Stomach smooth muscle (tissue), 2 donors: ENCODE results near the gene P2RY13.

Experiments used
- H3K27ac ChIP-seq: one replicate; pipeline ENCODE4 v1.7.0; 2013; ENCODE audit warnings: mild to moderate bottlenecking, low read length, inconsistent platforms
- H3K27me3 ChIP-seq, 2 donors: one replicate each; pipeline ENCODE4 v1.7.0; 2013; ENCODE audit warnings: low read length in 2 of 2; ENCODE audit not compliant: insufficient read depth in 2 of 2, control insufficient read depth in 1 of 2
- H3K36me3 ChIP-seq, 2 donors: one replicate each; pipeline ENCODE4 v1.7.0; 2013; ENCODE audit warnings: low read length in 2 of 2; ENCODE audit not compliant: control insufficient read depth in 2 of 2, insufficient read depth in 2 of 2
- H3K4me1 ChIP-seq: one replicate; pipeline ENCODE4 v1.7.0; 2013; ENCODE audit warnings: low read length; ENCODE audit not compliant: control insufficient read depth, insufficient read depth
- H3K4me3 ChIP-seq, 2 donors: one replicate each; pipeline ENCODE4 v1.7.0; 2013; ENCODE audit warnings: low read length in 2 of 2
- H3K9ac ChIP-seq, 2 donors: one replicate each; pipeline ENCODE4 v1.7.0; 2013; ENCODE audit warnings: low read length in 2 of 2, mild to moderate bottlenecking in 1 of 2
- H3K9me3 ChIP-seq, 2 donors: one replicate each; pipeline ENCODE4 v1.7.0; 2013; ENCODE audit warnings: low read length in 2 of 2; ENCODE audit not compliant: control insufficient read depth in 2 of 2
- donor health status: healthy.
- donor health status: Pancreatic carcinoma.

P2RY13 gene

GRCh38 chr3:151307583-151308488 is 21.5 kb downstream of the P2RY13 start:
- Histone ChIP-seq H3K27ac (no peak overlapping the region), H3K36me3 (no peaks in the 10 kb centered on the region), H3K9me3 (no peaks in the 10 kb centered on the region), H3K27me3 (no peaks in the 10 kb centered on the region), H3K4me3 (no peak overlapping the region), H3K4me1 (no peaks in the 10 kb centered on the region), H3K9ac (no peak overlapping the region)

GRCh38 chr3:151307131-151307530 is 22.2 kb downstream of the P2RY13 start:
- no peaks in the 10 kb centered on the region for H3K36me3 ChIP-seq
- H3K4me3 ChIP-seq, result no peak overlapping the region
- H3K4me1 ChIP-seq, result no peaks in the 10 kb centered on the region
- H3K9me3 ChIP-seq, result no peaks in the 10 kb centered on the region
- H3K27ac ChIP-seq, result no peak overlapping the region
- H3K9ac ChIP-seq, result no peak overlapping the region
- no peaks in the 10 kb centered on the region for H3K27me3 ChIP-seq

DNA sequence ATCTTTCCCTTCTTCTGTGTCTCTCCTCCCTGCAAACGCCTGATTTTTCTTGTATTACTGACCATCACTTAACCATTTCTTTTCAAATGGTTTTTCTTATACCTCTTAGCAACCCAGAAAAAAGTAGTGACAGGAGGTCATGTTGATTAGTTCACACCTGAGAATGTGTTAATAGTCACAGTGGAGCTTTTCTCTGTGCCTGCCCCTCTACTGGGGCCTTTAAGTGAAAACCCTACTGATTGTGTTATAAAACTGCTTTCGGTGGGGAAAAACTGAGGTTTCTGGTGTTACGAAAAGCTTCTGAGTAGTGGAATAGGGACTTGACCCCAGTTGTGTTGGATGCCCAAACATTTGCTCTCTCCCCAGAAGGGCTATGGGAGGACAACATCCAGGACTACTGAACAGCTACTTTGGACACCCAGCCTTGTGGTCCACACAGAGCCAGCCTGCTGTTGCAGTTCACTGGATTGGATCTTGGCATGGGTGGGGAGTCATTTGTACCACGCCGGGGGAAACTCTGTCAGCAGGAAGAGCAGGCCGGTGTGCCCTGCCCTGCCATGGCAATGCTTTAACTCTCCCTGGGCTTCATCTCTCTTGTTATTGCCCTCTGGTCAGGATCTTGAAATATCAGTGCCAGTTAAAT is 23.1 kb downstream of the P2RY13 start:
- no peak overlapping the region for H3K27ac ChIP-seq
- no peak overlapping the region for H3K9ac ChIP-seq
- H3K4me3 ChIP-seq, result no peak overlapping the region
- H3K9me3 ChIP-seq, result no peaks in the 10 kb centered on the region
- no peaks in the 10 kb centered on the region for H3K27me3 ChIP-seq
- H3K36me3 ChIP-seq, result no peaks in the 10 kb centered on the region
- H3K4me1 ChIP-seq, result no peaks in the 10 kb centered on the region

GRCh38 chr3:151305775-151306151 is 23.6 kb downstream of the P2RY13 start:
- Histone ChIP-seq H3K4me3 (no peak overlapping the region), H3K36me3 (no peaks in the 10 kb centered on the region), H3K4me1 (no peaks in the 10 kb centered on the region), H3K9me3 (no peaks in the 10 kb centered on the region), H3K27me3 (no peaks in the 10 kb centered on the region), H3K27ac (no peak overlapping the region), H3K9ac (no peak overlapping the region)

- Histone ChIP-seq H3K4me3 (no peak overlapping the region), H3K9me3 (no peaks in the 10 kb centered on the region), H3K27ac (no peak overlapping the region), H3K9ac (no peak overlapping the region), H3K36me3 (no peaks in the 10 kb centered on the region), H3K27me3 (no peaks in the 10 kb centered on the region), H3K4me1 (no peaks in the 10 kb centered on the region)
Measured at GRCh38 chr3:151305060-151305774, 24.1 kb downstream of the P2RY13 start.

DNA sequence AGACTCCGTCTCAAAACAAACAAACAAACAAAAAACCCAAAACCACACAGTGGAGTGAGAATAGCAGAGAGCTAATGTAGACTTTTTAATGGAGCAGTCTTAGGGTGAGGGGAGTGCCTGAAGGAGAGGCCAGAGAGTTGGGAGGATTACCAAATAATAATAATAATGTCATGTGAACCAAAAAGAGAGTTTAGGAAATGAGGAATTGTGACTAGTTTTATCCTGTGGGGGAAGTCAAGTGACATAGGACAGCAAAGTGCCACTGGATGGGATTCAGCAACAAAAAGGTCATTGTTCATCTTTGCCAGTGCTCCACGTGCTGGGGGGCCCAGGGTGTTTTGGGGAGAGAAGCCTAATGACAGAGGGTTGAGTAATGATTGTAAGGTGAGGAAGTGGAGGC is 25.6 kb downstream of the P2RY13 start:
- no peak overlapping the region for H3K9ac ChIP-seq
- H3K27ac ChIP-seq, result no peak overlapping the region
- no peaks in the 10 kb centered on the region for H3K36me3 ChIP-seq
- no peak overlapping the region for H3K4me3 ChIP-seq
- no peaks in the 10 kb centered on the region for H3K9me3 ChIP-seq
- no peaks in the 10 kb centered on the region for H3K4me1 ChIP-seq
- no peaks in the 10 kb centered on the region for H3K27me3 ChIP-seq

DNA sequence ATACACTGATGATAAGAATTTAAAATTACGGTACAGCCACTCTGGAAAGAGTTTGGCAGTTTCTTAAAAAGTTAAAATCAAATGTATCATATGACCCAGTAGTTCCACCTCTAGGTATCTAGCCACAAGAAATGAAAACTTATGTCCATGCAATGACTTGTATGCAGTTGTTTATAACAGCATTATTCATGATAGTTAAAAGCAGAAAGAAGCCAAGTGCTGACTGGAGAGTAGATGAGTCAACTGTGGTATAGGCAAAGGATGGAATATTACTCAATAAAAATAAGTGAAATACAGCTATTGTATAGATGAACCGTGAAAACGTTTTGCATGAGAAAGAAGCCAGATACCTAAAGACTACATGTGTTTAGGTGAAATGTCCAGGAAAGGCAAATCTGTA is 27.6 kb downstream of the P2RY13 start:
- H3K36me3 ChIP-seq, result no peaks in the 10 kb centered on the region
- no peaks in the 10 kb centered on the region for H3K4me1 ChIP-seq
- H3K27ac ChIP-seq, result no peak overlapping the region
- H3K4me3 ChIP-seq, result no peak overlapping the region
- no peaks in the 10 kb centered on the region for H3K9me3 ChIP-seq
- no peak overlapping the region for H3K9ac ChIP-seq
- no peaks in the 10 kb centered on the region for H3K27me3 ChIP-seq

DNA sequence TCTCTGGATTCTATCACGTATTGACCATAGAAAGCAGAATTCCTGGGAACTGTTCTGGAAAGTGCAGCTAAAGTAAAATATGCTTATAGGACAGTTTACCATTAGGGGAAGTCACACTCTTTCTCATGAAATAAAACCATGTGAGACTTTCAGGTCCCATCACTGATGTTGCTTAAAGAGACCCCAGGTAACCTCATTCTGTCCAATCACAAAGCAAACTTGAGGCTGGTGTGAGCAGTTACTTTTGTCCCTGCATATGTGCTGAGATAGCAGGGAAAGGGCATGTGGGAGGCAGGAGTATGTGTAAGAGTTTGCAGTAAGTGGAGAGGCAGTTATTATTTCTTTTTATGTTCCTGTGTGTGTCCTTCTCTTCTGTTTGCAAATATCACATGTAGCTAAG is 28.8 kb downstream of the P2RY13 start:
- Histone ChIP-seq H3K9me3 (no peaks in the 10 kb centered on the region), H3K4me1 (no peaks in the 10 kb centered on the region), H3K27me3 (no peaks in the 10 kb centered on the region), H3K9ac (no peak overlapping the region), H3K36me3 (no peaks in the 10 kb centered on the region), H3K4me3 (no peak overlapping the region), H3K27ac (no peak overlapping the region)

GRCh38 chr3:151299006-151299405 is 30.3 kb downstream of the P2RY13 start:
- H3K36me3 ChIP-seq, result no peaks in the 10 kb centered on the region

GRCh38 chr3:151297429-151297828 is 31.9 kb downstream of the P2RY13 start:
- H3K9ac ChIP-seq, result no peak overlapping the region
- H3K27ac ChIP-seq, result no peak overlapping the region
- H3K9me3 ChIP-seq, result no peaks in the 10 kb centered on the region
- no peaks in the 10 kb centered on the region for H3K27me3 ChIP-seq
- no peak overlapping the region for H3K4me3 ChIP-seq
- H3K4me1 ChIP-seq, result no peaks in the 10 kb centered on the region
- H3K36me3 ChIP-seq, result no peaks in the 10 kb centered on the region

More at GRCh38 chr3:151299006-151299405, 30.3 kb downstream of the P2RY13 start:
- H3K27ac ChIP-seq, result no peak overlapping the region
- H3K9me3 ChIP-seq, result no peaks in the 10 kb centered on the region
- no peaks in the 10 kb centered on the region for H3K27me3 ChIP-seq
- H3K4me1 ChIP-seq, result no peaks in the 10 kb centered on the region
- no peak overlapping the region for H3K4me3 ChIP-seq
- no peak overlapping the region for H3K9ac ChIP-seq
